GM12878 (cell line): Measurements from ENCODE around the gene TREH. TPM values are rescaled to one million over a fixed set of nuclear protein-coding genes. Genes with fewer than 3 reads are reported as not detected.

ENCODE experiments used
- ATAC-seq: fragments of 200-7000 bp; cut with Tn5 transposase; 3 replicates; pipeline ENCODE4 v1.9.1; 2020; ENCODE audit warnings: mild to moderate bottlenecking, moderate library complexity
- BruUV-seq: library from RNA; stranded (reverse); fragments of 400-500 nt; replicated peaks from 2 replicates; lab custom pipeline; 2021; lab: Mats Ljungman, UMichigan
- CTCF ChIA-PET: fragments of 300-600 bp; sonication (Branson Sonifier 250); formaldehyde crosslinking; extraction: SDS; loops from one replicate; lab custom pipeline; 2021; ENCODE audit warnings: inconsistent platforms; lab: Yijun Ruan, JAX
- POLR2A ChIA-PET: fragments of 350-600 bp; formaldehyde crosslinking; extraction: SDS; loops from one replicate; lab custom pipeline; 2021; ENCODE audit warnings: inconsistent platforms; lab: Charles Lee
- RAD21 ChIA-PET: fragments of 300-600 bp; sonication (Branson Sonifier 250); formaldehyde crosslinking; loops from one replicate; lab custom pipeline; 2023; ENCODE audit warnings: antibody characterized with exemption; ENCODE audit not compliant: unreplicated experiment; lab: Charles Lee
- SMC1A ChIA-PET: fragments of 300-600 bp; sonication (Branson Sonifier 250); formaldehyde crosslinking; loops from one replicate; lab custom pipeline; 2023; ENCODE audit not compliant: unreplicated experiment, uncharacterized antibody; lab: Charles Lee
- DNase-seq: peaks from one replicate; pipeline ENCODE4 v3.0.0-alpha.2; 2011; ENCODE audit warnings: low read depth, low spot score
- FAIRE-seq: peaks from 3 replicates; lab custom pipeline; 2011; peaks lifted over from hg19 to GRCh38; lab: Jason Lieb, UNC
- H2AFZ ChIP-seq: 2 replicates; pipeline ENCODE4 v1.6.0; 2011; ENCODE audit warnings: low read depth, low read length, control low read depth; ENCODE audit not compliant: control insufficient read depth
- H3K27ac ChIP-seq: 2 replicates; pipeline ENCODE4 v1.5.1; 2011; ENCODE audit warnings: control low read depth; ENCODE audit not compliant: control insufficient read depth, insufficient read depth
- H3K27me3 ChIP-seq, 2 experiments: replicated peaks in 1 of 2; 2 replicates each; pipeline versions ENCODE4 v1.6.0 to v1.6.1; 2011; ENCODE audit warnings: low read length in 1 of 2; ENCODE audit not compliant: control insufficient read depth in 2 of 2, insufficient read depth in 2 of 2
- H3K36me3 ChIP-seq, 2 experiments: 2 replicates each; pipeline ENCODE4 v1.5.1; 2011; ENCODE audit warnings: low read length in 1 of 2; ENCODE audit not compliant: control insufficient read depth in 2 of 2, insufficient read depth in 2 of 2
- H3K4me1 ChIP-seq: 2 replicates; pipeline ENCODE4 v1.6.1; 2011; ENCODE audit warnings: mild to moderate bottlenecking, low read length, moderate library complexity, mixed read lengths; ENCODE audit not compliant: control insufficient read depth, insufficient read depth
- H3K4me2 ChIP-seq: 2 replicates; pipeline ENCODE4 v1.6.0; 2011; ENCODE audit warnings: control low read depth; ENCODE audit not compliant: control insufficient read depth, insufficient read depth
- H3K4me3 ChIP-seq: fragments of 200-600 bp; sonication (generic); 2 replicates; pipeline ENCODE4 v1.5.1; 2016
- H3K79me2 ChIP-seq: 2 replicates; pipeline ENCODE4 v1.6.0; 2011; ENCODE audit warnings: low read length; ENCODE audit not compliant: control insufficient read depth, insufficient read depth
- H3K9ac ChIP-seq: 2 replicates; pipeline ENCODE4 v1.8.0; 2011; ENCODE audit warnings: low read length, control low read depth, mixed read lengths; ENCODE audit not compliant: control insufficient read depth, insufficient read depth
- H3K9me3 ChIP-seq: replicated peaks from 3 replicates; pipeline ENCODE4 v1.5.1; 2011; ENCODE audit warnings: mild to moderate bottlenecking, low read length; ENCODE audit not compliant: control insufficient read depth, insufficient read depth
- H4K20me1 ChIP-seq: 2 replicates; pipeline ENCODE4 v1.6.0; 2011; ENCODE audit not compliant: control insufficient read depth, insufficient read depth
- ATF3 ChIP-seq: IDR thresholded peaks from 2 replicates; pipeline ENCODE4 v1.6.1; 2011; ENCODE audit warnings: low read depth, mild to moderate bottlenecking, low read length, moderate library complexity, borderline replicate concordance; ENCODE audit errors: extremely low read depth
- CHD2 ChIP-seq: IDR thresholded peaks from 2 replicates; pipeline ENCODE4 v1.6.1; 2011; ENCODE audit warnings: low read depth, low read length, improper control_type of control experiment, borderline replicate concordance
- CHD4 ChIP-seq: fragments of 200-600 bp; sonication (generic); IDR thresholded peaks from 2 replicates; pipeline ENCODE4 v1.6.1; 2016; ENCODE audit warnings: mild to moderate bottlenecking
- CREB1 ChIP-seq: IDR thresholded peaks from 2 replicates; pipeline ENCODE4 v1.6.1; 2012; ENCODE audit warnings: low read depth, mild to moderate bottlenecking, inconsistent platforms
- CUX1 ChIP-seq: IDR thresholded peaks from 2 replicates; pipeline ENCODE4 v1.6.1; 2012; ENCODE audit warnings: improper control_type of control experiment, low read depth, low read length; ENCODE audit not compliant: insufficient replicate concordance
- DPF2 ChIP-seq: fragments of 450-650 bp; IDR thresholded peaks from 2 replicates; pipeline ENCODE4 v1.6.1; 2017; ENCODE audit warnings: mild to moderate bottlenecking
- HDGF ChIP-seq: fragments of 450-650 bp; IDR thresholded peaks from 2 replicates; pipeline ENCODE4 v1.6.1; 2016; ENCODE audit warnings: antibody characterized with exemption
- JUNB ChIP-seq: IDR thresholded peaks from 2 replicates; pipeline ENCODE4 v1.6.1; 2016; ENCODE audit warnings: antibody characterized with exemption, mild to moderate bottlenecking
- MAX ChIP-seq: IDR thresholded peaks from 2 replicates; pipeline ENCODE4 v1.6.1; 2012; ENCODE audit warnings: low read depth, low read length, improper control_type of control experiment
- MEF2A ChIP-seq: IDR thresholded peaks from 2 replicates; pipeline ENCODE4 v1.6.1; 2011; ENCODE audit warnings: low read depth, mild to moderate bottlenecking, low read length, moderate library complexity; ENCODE audit not compliant: insufficient read depth
- PAX8 ChIP-seq: fragments of 450-650 bp; IDR thresholded peaks from 2 replicates; pipeline ENCODE4 v1.6.1; 2017; ENCODE audit warnings: mild to moderate bottlenecking, moderate library complexity
- PKNOX1 ChIP-seq: fragments of 450-650 bp; IDR thresholded peaks from 2 replicates; pipeline ENCODE4 v1.6.1; 2016; ENCODE audit warnings: mild to moderate bottlenecking
- RAD21 ChIP-seq: IDR thresholded peaks from 2 replicates; pipeline ENCODE4 v1.6.1; 2011; ENCODE audit warnings: mild to moderate bottlenecking, low read depth, low read length, moderate library complexity; ENCODE audit not compliant: insufficient read depth
- SREBF2 ChIP-seq: IDR thresholded peaks from 2 replicates; pipeline ENCODE4 v1.6.1; 2012; ENCODE audit warnings: mild to moderate bottlenecking, low read length
- YY1 ChIP-seq: IDR thresholded peaks from 2 replicates; pipeline ENCODE4 v1.6.1; 2011; ENCODE audit warnings: low read depth, mild to moderate bottlenecking, low read length
- ZBED1 ChIP-seq: IDR thresholded peaks from 2 replicates; pipeline ENCODE4 v1.6.1; 2016; ENCODE audit warnings: borderline replicate concordance
- WGBS: methylation state at CpG from one replicate; pipeline ENCODE4 v1.1.6; 2016; ENCODE audit warnings: low lambda C conversion rate; ENCODE audit not compliant: insufficient replicate concordance, insufficient coverage; ENCODE audit errors: missing lambda C conversion rate; 5-methylcytosine and 5-hydroxymethylcytosine counted together
- in situ Hi-C: fragments of 300-500 bp; cut with MboI; formaldehyde crosslinking; loops from 9 replicates; pipeline ENCODE4 v1.14.3; 2018; ENCODE audit warnings: mixed read lengths
- intact Hi-C: fragments of 100-400 bp; cut with micrococcal nuclease; formaldehyde crosslinking; loops from one replicate; pipeline ENCODE4 v1.14.2; 2022; ENCODE audit not compliant: unreplicated experiment
- polyA plus RNA-seq, 11 experiments: library from polyadenylated mRNA; depleted of rRNA in 4 of 11; unstranded in 6 of 11; stranded (reverse) in 5 of 11; fragments of >200 nt; fragmentation: Nextera tagmentation in 4 of 11; fragmentation: Illumina TruSeq in 1 of 11; extraction: Ambion mirVana in 4 of 11; extraction: Trizol in 1 of 11; gene quantifications; 1 replicate in 1 of 11; 2 replicates in 10 of 11; pipeline versions ENCODE4 v1.2.1 to v1.2.3, GENCODE V29; 2011 to 2016; ENCODE audit warnings: inconsistent platforms in 2 of 11, missing spikeins in 2 of 11, low read depth in 1 of 11
- total RNA-seq, 4 experiments: library from RNA; depleted of rRNA in 3 of 4; stranded (reverse); fragments of >200 nt in 3 of 4; fragmentation: Illumina TruSeq in 1 of 4; extraction: Trizol in 1 of 4; gene quantifications; 2 replicates each; pipeline versions ENCODE4 v1.2.1 to v1.2.3, GENCODE V29; 2013 to 2021

TREH gene
- total and polyA plus RNA-seq, 10 of the 15 experiments (the other 5 are each of a cell fraction or from before 2014, with no cell fraction given) = not detected

GRCh38 chr11:118610773-118611432 lies 68.5 kb downstream of the TREH start:
- no TSS peak for BruUV-seq
- H3K4me3 ChIP-seq = peak overlapping the region; percentile 6; the same call in 1 of the 2 replicates
- in situ Hi-C loops (no loop called here), intact Hi-C loops (no loop called here)
- H3K79me2 ChIP-seq = no peaks in the 10 kb centered on the region
- H3K27me3 ChIP-seq = peaks cover 22 to 36% of the 10 kb centered on the region in 2 experiments; a peak in 3 of 4 replicates
- peak overlapping the region; percentile 68 for H3K4me2 ChIP-seq
- no peak overlapping the region for H3K27ac ChIP-seq
- H2AFZ ChIP-seq = peak overlapping the region; percentile 23; the same call in 1 of the 2 replicates
- no peak overlapping the region for H3K9ac ChIP-seq
- ATAC-seq (peak; percentile 84), DNase-seq (no peak), FAIRE-seq (peak; percentile 87)
- ChIA-PET POLR2A (interaction anchor here (0.6 kb wide), 1 partner anchor 394 kb away, joined by 4 read pairs; no protein-coding TSS in a partner anchor), SMC1A (interaction anchor here (1.4 kb wide), 1 partner anchor 16 kb away, joined by 4 read pairs; no protein-coding TSS in a partner anchor), RAD21 (no interaction called here), CTCF (interaction anchor here (0.7 to 3.1 kb wide), 5 partner anchors 10 to 469 kb away, joined by 3 to 25 read pairs (median 5); no protein-coding TSS in a partner anchor)
- peaks cover 8% of the 10 kb centered on the region for H3K4me1 ChIP-seq
- H3K36me3 ChIP-seq = no peaks in the 10 kb centered on the region
- no peaks in the 10 kb centered on the region for H3K9me3 ChIP-seq
- 4% methylated on average over 33 of the region's 54 CpGs for WGBS
- H4K20me1 ChIP-seq = peaks cover 3% of the 10 kb centered on the region; the same call in 1 of the 2 replicates
- TF ChIP-seq PKNOX1 (peak; percentile 13; the same call in 1 of the 2 replicates), ZBED1 (no peak), JUNB (no peak), MAX (no peak), CHD2 (no peak), DPF2 (no peak), YY1 (peak; percentile 50; the same call in 1 of the 2 replicates), CUX1 (no peak), HDGF (0 out of 2 replicates have a peak, but pooled peaks have one; percentile 50), CHD4 (no peak), PAX8 (no peak), ATF3 (no peak), MEF2A (no peak), RAD21 (peak; percentile 46), CREB1 (no peak), SREBF2 (no peak)
